ENCODE data around the gene JAM3. TPM values are rescaled to one million over a fixed set of nuclear protein-coding genes. Genes with fewer than 3 reads are reported as not detected.
A peak's percentile ranks its signal among the peaks of the same experiment; 100 is the strongest.
"Not testable (repeated sequence)": the region's sequence is repeated elsewhere in the genome, so short reads cannot be mapped to it uniquely, and the experiment has no call there.

The JAM3 gene
- total RNA-seq, 1 donor = 61.6 TPM

GRCh38 chr11:134170919-134171281 is 102.0 kb downstream of the JAM3 start:
- H3K4me3 ChIP-seq (ENCODE audit: low read depth, low read length) = no peak overlapping the region
- no peak for TF ChIP-seq CTCF (IDR thresholded peaks at IDR 0.05; ENCODE audit: insufficient read depth, low read length)
- peak; percentile 9 for DNase-seq (ENCODE audit: low read depth)

GRCh38 chr11:134171951-134172350 is 103.1 kb downstream of the JAM3 start:
- DNase-seq (ENCODE audit: low read depth) = no peak
- TF ChIP-seq CTCF (IDR thresholded peaks at IDR 0.05; ENCODE audit: insufficient read depth, low read length) = no peak
- no peak overlapping the region for H3K4me3 ChIP-seq (ENCODE audit: low read depth, low read length)

- no peak overlapping the region for H3K4me3 ChIP-seq (ENCODE audit: low read depth, low read length)
- TF ChIP-seq CTCF (IDR thresholded peaks at IDR 0.05; ENCODE audit: insufficient read depth, low read length) = no peak
- DNase-seq (ENCODE audit: low read depth) = no peak
Observed at GRCh38 chr11:134173296-134173695, 104.4 kb downstream of the JAM3 start.

- TF ChIP-seq CTCF (IDR thresholded peaks at IDR 0.05; ENCODE audit: insufficient read depth, low read length) = no peak
- no peak overlapping the region for H3K4me3 ChIP-seq (ENCODE audit: low read depth, low read length)
- no peak for DNase-seq (ENCODE audit: low read depth)
Observed at GRCh38 chr11:134176284-134176683, 107.4 kb downstream of the JAM3 start.

GRCh38 chr11:134178032-134178674 is 109.3 kb downstream of the JAM3 start:
- TF ChIP-seq CTCF (IDR thresholded peaks at IDR 0.05; ENCODE audit: insufficient read depth, low read length) = no peak
- H3K4me3 ChIP-seq (ENCODE audit: low read depth, low read length) = no peak overlapping the region
- no peak for DNase-seq (ENCODE audit: low read depth)

GRCh38 chr11:134181707-134182106 is 112.8 kb downstream of the JAM3 start:
- TF ChIP-seq CTCF (IDR thresholded peaks at IDR 0.05; ENCODE audit: insufficient read depth, low read length) = no peak
- no peak overlapping the region for H3K4me3 ChIP-seq (ENCODE audit: low read depth, low read length)

GRCh38 chr11:134188092-134188491 is 119.2 kb downstream of the JAM3 start:
- not testable (repeated sequence) for DNase-seq (ENCODE audit: low read depth); H3K4me3 ChIP-seq (ENCODE audit: low read depth, low read length)

More at GRCh38 chr11:134181707-134182106, 112.8 kb downstream of the JAM3 start:
- DNase-seq (ENCODE audit: low read depth) = peak; percentile 64

All from fibroblast of the aortic adventitia (primary cell).